ENCODE measurements around the gene MTMR3. TPM values are rescaled to one million over a fixed set of nuclear protein-coding genes. Genes with fewer than 3 reads are reported as not detected.

Gene MTMR3
- total RNA-seq, 1 experiment from 2014 or later = 27.0 TPM

DNA sequence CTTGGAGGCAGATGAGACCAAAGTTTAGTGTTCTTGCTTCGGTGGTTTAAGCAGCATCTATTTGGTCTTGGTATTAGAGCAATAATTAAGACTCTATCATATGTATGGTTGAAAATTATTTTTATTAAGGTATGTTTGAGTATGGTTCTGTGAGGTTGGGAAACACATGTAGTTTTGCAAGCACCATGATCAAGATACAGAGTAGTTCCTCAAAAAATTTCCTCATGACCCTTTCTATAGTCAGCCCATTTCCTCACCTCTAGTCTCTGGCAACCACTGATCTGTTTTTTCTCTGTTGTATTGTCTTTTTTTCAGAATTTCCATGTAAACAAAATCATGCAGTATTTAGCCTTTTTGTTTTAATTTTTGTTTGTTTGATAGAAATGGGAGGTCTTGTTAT, 18.4 kb downstream of the MTMR3 start:
- Histone ChIP-seq H3K27ac (ENCODE audit: low read depth, low read length) (no peak overlapping the region), H3K9me3 (ENCODE audit: control insufficient read depth in 1 of 2, insufficient read depth in 1 of 2, low read depth in 1 of 2, low read length in 2 of 2) (no peaks in the 10 kb centered on the region), H3K79me2 (ENCODE audit: insufficient read depth, low read length) (peaks cover 40% of the 10 kb centered on the region), H3K4me2 (ENCODE audit: low read length) (no peak overlapping the region), H3K27me3 (ENCODE audit: insufficient read depth, low read length) (no peaks in the 10 kb centered on the region), H3K36me3 (ENCODE audit: control insufficient read depth in 1 of 2, insufficient read depth in 2 of 2, low read length in 2 of 2) (no peaks in the 10 kb centered on the region), H3K4me3 (replicated peaks in 1 of 2; ENCODE audit: low read depth in 1 of 2, low read length in 2 of 2) (no peak overlapping the region), H3K4me1 (ENCODE audit: control insufficient read depth in 1 of 2, insufficient read depth in 2 of 2, low read length in 2 of 2) (peaks cover 21 to 31% of the 10 kb centered on the region in 2 experiments), H4K20me1 (ENCODE audit: insufficient read depth) (no peaks in the 10 kb centered on the region; the same call in 1 of the 2 replicates), H2AFZ (ENCODE audit: low read depth, low read length, poor library complexity, severe bottlenecking) (no peak overlapping the region), H3K9me2 (ENCODE audit: insufficient read depth) (no peaks in the 10 kb centered on the region), H3K9ac (ENCODE audit: low read length) (no peak overlapping the region)
- TF ChIP-seq POLR2AphosphoS5 (IDR thresholded peaks at IDR 0.05; ENCODE audit: low read depth, low read length) (no peak), YY1 (IDR thresholded peaks at IDR 0.05; ENCODE audit: extremely low read depth, insufficient replicate concordance, low read depth, low read length) (no peak), EZH2 (IDR thresholded peaks at IDR 0.05) (no peak), POLR2A (IDR thresholded peaks at IDR 0.05; ENCODE audit: borderline replicate concordance, extremely low read depth, insufficient read depth, insufficient read length) (no peak), SRF (IDR thresholded peaks at IDR 0.05; ENCODE audit: low read depth) (no peak), FOSL1 (IDR thresholded peaks at IDR 0.05; ENCODE audit: low read depth) (no peak), ZFX (IDR thresholded peaks at IDR 0.05) (no peak)
- TF ChIP-seq, protein P1, sequence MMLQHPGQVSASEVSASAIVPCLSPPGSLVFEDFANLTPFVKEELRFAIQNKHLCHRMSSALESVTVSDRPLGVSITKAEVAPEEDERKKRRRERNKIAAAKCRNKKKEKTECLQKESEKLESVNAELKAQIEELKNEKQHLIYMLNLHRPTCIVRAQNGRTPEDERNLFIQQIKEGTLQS (IDR thresholded peaks at IDR 0.05) = no peak
- TF ChIP-seq, protein P2, sequence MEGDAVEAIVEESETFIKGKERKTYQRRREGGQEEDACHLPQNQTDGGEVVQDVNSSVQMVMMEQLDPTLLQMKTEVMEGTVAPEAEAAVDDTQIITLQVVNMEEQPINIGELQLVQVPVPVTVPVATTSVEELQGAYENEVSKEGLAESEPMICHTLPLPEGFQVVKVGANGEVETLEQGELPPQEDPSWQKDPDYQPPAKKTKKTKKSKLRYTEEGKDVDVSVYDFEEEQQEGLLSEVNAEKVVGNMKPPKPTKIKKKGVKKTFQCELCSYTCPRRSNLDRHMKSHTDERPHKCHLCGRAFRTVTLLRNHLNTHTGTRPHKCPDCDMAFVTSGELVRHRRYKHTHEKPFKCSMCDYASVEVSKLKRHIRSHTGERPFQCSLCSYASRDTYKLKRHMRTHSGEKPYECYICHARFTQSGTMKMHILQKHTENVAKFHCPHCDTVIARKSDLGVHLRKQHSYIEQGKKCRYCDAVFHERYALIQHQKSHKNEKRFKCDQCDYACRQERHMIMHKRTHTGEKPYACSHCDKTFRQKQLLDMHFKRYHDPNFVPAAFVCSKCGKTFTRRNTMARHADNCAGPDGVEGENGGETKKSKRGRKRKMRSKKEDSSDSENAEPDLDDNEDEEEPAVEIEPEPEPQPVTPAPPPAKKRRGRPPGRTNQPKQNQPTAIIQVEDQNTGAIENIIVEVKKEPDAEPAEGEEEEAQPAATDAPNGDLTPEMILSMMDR (IDR thresholded peaks at IDR 0.05 in 2 of 3, conservative IDR thresholded peaks at IDR 0.05 in 1 of 3; ENCODE audit: borderline replicate concordance in 1 of 3, insufficient read depth in 1 of 3, low read depth in 2 of 3, low read length in 2 of 3) = no peak
- TF ChIP-seq, protein P3, sequence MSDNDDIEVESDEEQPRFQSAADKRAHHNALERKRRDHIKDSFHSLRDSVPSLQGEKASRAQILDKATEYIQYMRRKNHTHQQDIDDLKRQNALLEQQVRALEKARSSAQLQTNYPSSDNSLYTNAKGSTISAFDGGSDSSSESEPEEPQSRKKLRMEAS (IDR thresholded peaks at IDR 0.05) = no peak
- ChIA-PET CTCF (no interaction called here), RAD21 (ENCODE audit: low non-redundant PET in 1 of 2, low total read pairs in 2 of 2, uncharacterized antibody in 2 of 2, unreplicated experiment in 2 of 2) (no interaction called here), POLR2A (no interaction called here)
- ATAC-seq (no peak), DNase-seq (ENCODE audit: low read depth, low spot score) (no peak)
- no TSS peak for BruUV-seq (replicated peaks)
- intact Hi-C loops (cut with micrococcal nuclease) = no loop called here

All from HCT116 (cell line).